NOMO-1 (cell line): ENCODE data around the gene KSR2.
"Not testable (repeated sequence)": the region's sequence is repeated elsewhere in the genome, so short reads cannot be mapped to it uniquely, and the experiment has no call there.

Experiments used
- DNase-seq, 2 experiments: peaks; one replicate each; lab custom pipeline; 2025; ENCODE audit not compliant: unreplicated experiment in 2 of 2; lab: John Stamatoyannopoulos, UW

KSR2 gene

DNA sequence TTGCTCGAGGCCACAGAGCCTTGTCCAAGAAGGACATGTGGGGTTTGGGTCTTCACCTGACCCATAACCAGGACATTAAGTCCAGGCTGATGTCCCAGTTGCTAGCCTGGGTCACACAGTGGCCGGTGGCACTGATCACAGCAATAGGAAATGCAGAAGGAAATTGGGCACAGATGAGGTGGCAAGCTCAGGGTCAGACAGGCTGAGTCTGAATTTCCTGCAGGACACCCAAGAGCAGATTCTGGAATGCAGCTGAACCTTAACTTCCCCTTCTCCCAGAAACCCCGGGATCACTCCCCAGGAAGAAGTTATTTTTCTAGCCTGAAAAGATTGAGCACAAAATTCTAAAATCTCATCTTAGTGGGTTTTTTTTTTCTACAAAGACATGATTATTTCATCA lies 199.9 kb downstream of the KSR2 start:
- DNase-seq: no peak

DNA sequence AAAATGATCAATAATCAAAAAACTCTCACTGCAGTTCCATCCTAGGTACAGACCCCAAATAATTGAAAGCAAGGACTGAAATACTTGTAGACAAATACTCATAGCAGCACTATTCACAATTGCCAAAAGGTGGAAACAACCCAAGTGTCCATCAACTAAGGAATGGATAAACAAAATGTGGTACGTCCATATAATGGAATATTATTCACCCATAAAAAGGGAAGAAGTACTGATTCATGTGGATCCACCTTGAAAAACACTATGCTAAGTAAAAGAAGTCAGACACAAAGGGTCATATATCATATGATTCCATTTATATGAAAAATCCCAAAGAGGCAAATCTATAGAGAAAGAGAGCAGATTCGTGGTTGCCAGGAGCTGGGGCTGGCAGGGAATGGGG lies 202.8 kb downstream of the KSR2 start:
- no peak for DNase-seq

DNA sequence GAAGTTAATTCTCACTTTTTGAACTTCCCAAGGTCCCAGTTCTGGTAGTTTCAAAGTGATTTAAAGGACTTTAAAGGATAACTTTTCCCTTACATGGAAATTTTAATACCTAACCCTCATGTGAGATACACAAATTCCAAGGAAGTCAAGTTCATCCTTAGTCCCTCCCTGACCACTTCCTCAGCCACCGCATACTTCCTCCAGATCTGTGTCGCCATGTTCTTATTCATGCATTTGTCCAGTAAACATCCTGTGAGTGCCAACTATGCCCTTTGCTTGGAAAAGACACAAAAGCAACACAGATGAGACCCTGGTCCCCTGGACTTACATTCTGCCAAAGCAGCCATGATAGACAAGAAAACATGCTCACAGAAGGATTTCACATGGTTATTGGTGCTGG lies 206.6 kb downstream of the KSR2 start:
- no peak for DNase-seq

DNA sequence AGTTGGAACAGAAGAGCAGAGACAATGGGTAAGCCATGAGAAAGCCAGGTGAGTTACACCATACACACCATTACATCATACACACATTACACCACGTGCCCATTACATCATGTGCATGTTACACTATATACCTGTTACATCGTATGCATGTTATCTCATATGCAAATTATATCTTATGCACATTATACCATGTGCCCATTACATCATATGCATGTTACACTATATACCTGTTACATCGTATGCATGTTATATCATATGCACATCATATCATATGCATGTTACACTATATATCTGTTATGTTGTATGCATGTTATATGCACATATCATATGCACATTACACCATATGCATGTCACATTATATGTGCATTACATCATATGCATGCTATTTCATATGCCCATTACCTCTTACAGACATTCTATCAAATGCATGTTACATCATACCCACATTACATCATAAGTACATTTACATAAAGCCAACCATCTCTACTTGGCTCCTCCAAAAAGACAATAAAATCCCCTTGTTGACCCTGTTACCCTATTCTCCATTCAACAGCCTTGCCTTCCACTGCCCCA lies 207.2 kb downstream of the KSR2 start:
- DNase-seq: no peak

DNA sequence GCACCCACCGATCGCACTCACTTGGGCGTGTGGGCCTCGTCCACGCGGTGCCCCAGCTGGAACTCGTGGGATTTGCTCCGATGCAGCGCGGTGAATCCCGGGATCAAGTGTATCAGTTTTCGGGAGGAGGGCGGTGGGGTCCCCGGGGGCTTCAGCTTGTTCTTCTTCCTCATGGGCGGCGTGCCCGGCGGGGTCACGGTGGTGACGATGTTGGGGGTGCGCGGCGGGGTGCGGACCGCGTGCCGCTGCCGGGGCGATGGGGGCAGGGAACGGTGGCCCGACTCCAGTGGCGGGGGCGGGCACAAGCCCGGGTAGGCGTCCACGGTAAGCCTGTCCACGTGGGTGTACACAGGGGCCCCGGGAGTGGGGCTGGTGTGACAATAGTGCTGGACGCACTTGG lies 207.8 kb downstream of the KSR2 start:
- no peak for DNase-seq

DNA sequence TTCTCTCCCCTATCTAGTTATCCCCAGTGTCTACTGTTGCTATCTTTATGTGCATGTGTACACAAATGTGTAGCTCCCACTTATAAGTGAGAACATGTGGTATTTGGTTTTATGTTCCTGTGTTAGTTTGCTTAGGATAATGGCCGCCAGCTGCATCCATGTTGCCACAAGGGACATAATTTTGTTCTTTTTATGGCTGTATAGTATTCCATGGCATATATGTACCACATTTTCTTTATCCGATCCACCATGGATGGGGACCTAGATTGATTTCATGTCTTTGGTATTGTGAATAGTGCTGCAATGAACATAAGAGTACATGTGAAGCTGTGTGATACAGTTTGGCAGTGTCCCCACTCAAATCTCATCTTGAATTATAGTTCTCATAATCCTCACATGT lies 218.1 kb downstream of the KSR2 start:
- DNase-seq: no peak

DNA sequence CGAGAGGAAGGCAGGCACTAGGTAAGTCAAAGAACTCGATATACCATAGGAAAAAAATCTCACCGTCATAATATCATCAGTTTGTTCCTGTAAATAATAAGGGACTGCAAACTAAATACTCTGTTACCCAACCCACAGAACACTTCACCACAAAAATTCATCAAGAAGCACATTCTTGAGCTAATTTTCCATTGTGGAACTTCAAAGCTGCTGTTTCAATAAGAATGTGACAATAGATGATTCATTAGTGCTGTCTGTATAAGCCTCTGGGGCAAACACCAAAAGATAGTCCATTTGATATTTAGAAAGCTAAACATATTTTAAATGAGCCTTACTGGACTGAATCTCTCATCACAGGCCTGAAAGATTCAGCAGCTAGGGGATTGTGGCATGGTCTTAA lies 219.4 kb downstream of the KSR2 start:
- DNase-seq: no peak

DNA sequence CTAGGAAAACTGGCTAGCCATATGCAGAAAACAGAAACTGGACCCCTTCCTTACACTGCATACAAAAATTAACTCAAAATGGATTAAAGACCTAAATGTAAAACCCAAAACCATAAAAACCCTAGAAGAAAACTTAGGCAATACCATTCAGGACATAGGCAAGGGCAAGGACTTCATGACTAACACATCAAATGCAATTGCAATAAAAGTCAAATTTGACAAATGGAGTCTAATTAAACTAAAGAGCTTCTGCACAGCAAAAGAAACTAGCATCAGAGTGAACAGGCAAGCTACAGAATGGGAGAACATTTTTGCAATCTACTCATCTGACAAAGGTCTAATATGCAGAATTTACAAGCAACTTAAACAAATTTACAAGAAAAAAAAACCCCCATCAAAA lies 222.4 kb downstream of the KSR2 start:
- not testable (repeated sequence) for DNase-seq

DNA sequence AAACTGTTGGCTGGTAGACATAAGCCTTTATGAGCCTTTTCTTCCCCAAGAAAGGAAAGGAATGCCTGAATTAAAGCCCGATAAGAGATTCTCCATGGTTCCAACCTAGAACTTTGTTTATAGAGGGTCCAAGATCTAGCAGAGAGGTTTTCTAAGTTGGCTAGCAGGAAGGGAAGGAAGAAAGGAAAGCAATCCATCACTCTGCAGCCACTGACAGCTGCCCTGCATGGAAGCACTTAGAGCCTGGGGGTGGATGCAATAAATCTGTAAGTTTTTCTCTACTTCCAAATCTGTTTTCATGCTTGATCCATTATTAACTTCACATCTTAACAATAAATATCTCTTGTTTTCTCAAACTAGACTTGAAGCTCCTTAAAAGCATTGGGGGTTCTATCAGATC lies 224.4 kb downstream of the KSR2 start:
- no peak for DNase-seq

DNA sequence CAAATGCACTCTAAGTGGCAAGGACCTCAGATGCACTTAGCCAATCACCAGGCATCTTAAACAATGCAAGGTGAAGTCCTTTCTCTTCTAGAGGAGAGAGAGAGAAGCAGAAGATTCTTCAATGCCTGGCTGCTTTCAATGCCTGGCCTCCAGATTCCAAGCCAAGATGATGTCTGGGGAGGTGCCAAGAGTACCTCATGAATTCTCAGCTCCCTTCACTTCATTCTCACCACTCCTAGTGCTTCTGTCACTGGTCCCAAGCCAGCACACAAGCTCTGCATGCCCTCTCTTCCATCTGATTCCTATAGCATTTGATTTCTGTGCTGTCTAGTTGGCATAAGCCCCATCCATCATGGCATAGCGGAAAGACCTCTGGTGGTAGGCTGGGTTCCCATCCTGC lies 225.0 kb downstream of the KSR2 start:
- DNase-seq: no peak

DNA sequence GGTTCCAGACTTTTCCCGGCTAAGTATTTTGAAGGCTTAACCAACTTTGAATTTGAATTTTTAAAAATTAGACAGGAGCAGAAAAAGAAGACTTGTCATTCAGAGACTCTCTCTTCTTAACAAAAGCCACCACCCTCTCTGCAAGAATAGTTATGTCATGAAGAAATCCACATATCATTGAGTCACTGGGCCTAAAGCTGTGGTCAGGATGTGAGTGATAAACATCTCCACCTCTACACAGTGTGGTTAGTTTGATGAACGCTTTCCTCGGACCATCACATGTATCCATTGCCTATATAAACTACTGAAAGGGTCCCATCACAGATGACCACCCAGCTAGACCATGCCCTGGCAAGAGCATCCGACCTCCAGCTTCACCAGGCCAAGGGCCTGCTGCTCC lies 226.1 kb downstream of the KSR2 start:
- no peak for DNase-seq

DNA sequence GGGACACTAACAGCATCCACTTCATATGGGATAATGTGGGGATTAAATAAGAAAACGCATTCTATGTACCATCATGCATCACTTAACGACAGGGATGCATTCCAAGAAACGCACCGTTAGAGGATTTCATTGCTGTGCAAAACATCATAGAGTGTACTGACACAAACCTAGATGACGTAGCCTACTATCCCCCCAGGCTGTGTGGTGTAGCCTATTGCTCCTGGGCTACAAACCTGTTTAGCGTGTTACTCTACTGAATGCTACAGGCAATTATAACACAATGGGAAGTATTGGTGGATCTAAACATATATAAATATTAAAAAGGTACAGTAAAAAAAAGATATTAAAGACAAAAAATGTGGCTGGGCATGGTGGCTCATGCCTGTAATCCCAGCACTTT lies 230.6 kb downstream of the KSR2 start:
- no peak for DNase-seq

DNA sequence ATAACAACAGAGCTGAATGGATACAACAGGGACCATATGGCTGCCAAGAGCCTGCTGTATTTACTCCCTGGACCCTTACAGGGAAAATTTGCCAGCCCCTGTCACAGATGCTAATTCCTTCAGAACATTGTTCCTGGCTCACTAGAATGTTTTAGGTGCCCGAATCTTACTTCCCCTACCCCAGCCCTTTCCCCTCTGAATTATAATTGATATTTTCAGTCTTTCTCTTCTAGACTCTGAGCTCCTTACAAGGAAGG lies 235.3 kb downstream of the KSR2 start:
- no peak for DNase-seq

DNA sequence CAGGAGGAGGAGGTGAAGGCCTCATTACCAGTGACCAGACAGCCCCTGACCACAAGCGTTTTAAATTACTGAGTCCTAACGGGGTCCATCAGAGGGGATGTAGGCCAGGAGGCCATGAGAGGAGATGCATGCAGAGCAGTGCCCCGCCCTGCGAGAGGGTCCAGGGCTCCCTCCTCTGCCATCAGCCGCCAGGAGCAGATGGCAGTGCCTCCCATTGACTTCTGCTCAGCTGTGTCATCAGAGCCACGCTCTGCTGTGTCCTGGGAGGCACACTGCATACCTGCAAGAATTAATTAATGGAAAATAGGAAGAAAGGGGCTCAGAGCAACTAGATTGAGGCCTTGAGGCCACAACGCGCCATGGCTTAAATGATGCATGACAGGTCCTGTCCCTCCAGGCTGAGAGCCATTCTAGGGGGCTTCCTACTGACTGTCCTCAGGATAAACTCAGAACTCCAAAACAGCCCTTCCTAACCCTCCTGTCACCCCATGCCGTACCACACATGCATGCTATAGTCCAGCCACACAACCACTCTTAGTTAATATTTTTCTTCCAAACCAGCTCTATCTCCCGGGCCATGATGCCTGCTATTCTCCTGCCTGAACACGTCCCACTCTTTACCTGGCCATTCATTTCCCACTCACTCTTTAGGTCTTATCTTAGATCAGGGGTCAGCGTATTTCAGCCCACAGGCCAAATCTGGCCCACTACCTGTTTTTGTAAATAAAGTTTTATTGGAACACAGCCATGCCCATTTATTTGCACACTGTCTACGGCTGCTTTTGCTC lies 235.8 kb downstream of the KSR2 start:
- no peak for DNase-seq

DNA sequence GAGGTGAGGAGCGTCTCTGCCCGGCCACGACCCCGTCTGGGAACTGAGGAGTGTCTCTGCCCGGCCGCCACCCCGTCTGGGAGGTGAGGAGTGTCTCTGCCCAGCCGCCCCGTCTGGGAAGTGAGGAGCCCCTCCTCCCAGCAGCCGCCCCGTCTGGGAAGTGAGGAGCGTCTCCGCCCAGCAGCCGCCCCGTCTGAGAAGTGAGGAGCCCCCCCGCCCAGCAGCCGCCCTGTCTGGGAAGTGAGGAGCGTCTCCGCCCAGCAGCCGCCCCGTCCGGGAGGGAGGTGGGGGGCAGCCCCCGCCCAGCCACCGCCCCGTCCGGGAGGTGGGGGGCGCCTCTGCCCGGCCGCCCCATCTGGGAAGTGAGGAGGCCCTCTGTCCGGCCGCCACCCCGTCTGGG lies 237.7 kb downstream of the KSR2 start:
- not testable (repeated sequence) for DNase-seq

DNA sequence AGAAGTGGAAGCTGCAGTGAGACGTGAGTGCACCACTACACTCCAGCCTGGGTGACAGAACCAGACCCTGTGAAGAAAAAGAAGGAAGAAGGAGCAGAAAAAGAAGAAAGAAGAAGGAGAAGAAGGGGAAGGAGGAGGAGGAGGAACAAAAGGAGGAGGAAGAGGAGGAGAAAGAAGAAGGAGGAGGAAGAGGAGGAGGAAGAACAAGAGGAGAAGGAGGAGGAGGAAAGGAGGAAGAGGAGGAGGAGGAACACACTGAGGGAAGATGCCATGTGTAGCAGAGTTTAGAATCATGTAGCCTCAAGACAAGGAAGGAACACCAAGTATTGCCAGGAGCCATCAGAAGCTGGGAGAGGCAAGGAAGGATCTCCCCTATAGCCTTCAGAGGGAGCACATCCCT lies 241.5 kb downstream of the KSR2 start:
- DNase-seq: no peak

DNA sequence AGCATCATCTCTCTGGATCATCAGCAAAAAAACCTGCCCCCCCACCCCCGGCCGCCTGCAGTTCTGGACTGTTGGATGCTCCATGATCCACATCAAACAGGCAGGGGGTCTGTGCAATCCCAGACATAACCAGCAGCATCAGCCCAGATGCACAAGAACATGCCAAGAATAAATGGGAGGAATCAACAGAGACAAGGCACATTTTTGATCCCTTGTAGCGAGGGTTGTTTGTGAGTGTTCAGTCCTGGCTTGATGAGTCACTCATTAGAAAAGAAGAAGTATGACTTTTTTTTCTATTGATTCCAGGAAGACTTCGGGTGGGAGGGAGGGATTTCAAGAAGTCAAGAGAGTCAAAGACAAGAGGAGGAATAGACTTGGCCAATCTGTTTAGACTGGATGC lies 244.2 kb downstream of the KSR2 start:
- peak in 1 of 2 experiments; percentile 54 for DNase-seq

DNA sequence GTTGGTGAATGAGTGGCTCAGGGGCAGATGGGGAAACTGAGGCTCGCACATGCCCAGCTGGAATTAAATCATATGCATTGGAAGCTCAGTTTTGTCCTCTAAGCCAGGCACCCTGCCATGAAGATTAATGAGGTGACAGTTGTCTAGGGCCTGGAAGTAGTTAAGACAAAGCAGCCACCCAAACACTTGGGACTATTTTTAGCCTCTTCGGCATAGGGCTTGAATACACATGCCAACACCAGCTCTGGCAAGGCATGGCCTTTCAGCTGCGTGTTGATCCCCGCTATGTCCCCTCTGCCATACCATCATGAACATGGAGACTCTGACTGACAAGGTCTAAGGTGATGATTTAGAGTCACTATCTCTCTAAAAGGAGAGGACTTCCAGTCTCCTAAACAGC lies 250.2 kb downstream of the KSR2 start:
- no peak for DNase-seq

DNA sequence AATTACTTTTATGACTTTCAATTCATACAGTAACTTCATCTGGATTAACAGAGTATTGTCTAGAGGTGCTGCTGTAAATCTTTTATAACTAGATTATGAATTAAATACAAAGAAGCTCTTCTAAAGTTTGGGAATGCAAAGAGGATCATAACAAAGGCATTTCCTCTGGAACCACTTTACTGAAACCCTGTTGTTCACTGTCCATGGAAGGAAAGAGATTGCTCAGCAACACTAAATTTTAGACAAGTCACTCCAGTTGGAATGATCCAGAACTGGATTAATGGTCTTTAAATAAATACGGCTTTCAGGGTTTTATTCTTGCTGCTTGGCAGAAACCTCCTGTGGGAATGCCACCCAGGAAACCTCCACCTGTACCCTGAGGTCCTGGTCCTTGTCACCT lies 250.6 kb downstream of the KSR2 start:
- no peak for DNase-seq

DNA sequence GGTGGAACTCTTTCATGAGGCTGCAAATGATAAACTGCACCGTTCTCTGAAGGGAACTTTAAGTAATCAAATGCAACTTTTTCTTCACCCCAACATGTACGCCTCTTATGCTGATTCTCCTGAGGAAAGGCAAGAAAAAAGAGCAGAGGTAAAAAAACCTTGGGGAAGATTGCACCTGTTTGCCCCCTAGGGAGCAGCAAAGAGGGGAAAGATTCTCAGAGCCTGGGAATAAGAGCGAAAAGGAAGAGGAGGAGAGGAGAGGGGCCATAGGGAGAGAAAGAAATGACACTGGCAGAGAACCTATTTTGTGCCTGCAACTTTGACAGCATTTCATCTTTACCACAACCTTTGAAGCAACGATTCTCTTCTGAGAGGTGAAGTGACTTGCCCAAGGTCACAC lies 254.6 kb downstream of the KSR2 start:
- DNase-seq: no peak

DNA sequence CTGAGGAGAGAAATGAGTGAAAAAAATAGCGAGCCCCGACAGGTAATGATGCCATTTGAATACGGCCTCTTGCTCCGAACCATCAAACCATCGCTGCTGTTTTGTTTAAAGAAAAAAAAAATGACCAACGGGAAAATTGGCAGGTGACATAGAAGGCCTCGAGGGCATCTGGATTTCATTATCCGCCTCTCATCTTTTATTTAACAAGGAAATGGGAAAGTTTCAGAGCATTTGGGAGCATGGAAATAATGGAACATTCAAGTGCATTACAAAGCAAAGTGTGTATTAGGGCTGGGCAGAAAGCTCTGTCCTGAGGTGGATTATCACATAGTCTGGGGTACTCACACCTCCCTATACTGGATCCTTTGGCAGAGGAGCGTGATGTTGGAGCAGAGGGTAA lies 258.7 kb downstream of the KSR2 start:
- no peak for DNase-seq

DNA sequence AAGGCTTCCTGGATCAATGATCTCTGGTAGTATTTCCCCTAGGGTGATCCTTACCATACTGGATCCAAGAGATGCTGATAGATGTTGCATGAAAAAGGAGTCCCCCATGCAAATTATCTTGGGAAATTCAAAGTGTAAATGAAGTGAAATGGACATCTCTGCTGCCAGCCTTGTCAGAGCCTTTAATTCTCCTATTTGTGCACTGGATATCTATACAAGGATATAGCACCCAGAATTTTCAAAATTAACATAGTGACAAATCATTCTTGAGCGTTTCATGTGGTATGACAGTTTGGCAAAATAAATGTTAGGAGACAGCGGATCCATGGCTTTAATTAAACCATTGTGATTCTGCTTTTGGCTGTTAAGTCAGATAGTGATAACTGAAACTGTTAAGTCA lies 260.9 kb downstream of the KSR2 start:
- no peak for DNase-seq

DNA sequence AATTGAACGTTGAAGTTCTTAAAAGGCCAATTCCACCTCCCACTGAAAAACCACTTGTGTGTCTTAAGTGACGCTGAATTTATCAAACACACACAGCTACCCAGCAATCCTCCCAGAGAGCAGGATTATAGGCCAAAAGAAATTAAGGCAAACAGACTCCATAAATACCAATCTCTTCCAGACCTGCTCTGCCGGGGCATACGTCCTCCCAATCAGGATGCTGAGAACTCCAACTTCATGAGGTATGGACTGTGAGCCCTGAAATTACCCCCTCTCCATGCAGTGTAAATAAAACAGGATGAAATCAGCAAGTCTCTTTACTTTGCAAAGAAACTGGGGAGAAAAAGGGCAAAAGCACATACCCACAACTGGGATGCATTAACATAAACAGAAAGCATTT lies 265.2 kb downstream of the KSR2 start:
- no peak for DNase-seq
